Measurements from ENCODE around the gene PLXDC2.

GRCh38 chr10:19998482-19998881, 182.2 kb downstream of the PLXDC2 start:
- no peak for TF ChIP-seq POLR2A (IDR thresholded peaks at IDR 0.05)
- TF ChIP-seq CTCF (IDR thresholded peaks at IDR 0.05) = no peak

Data from Peyer's patch (tissue), 4 donors.